ENCODE measurements around the gene CCSER2.
"Not testable (repeated sequence)": the region's sequence is repeated elsewhere in the genome, so short reads cannot be mapped to it uniquely, and the experiment has no call there.

Gene CCSER2

GRCh38 chr10:84525120-84525806 lies 196.9 kb downstream of the CCSER2 start:
- in situ Hi-C loops (cut with HindIII; ENCODE audit: low pct_ligation_motif_present, low sequenced_read_pairs) = loop anchor here (25.0 kb wide), 1 partner anchor 263 kb away; no protein-coding TSS in a partner anchor
- Histone ChIP-seq H3K4me3 (ENCODE audit: low read depth, low read length) (no peak overlapping the region), H3K27ac (no peak overlapping the region), H3K36me3 (replicated peaks) (no peaks in the 10 kb centered on the region), H3K27me3 (replicated peaks) (no peaks in the 10 kb centered on the region)
- TF ChIP-seq CTCF (IDR thresholded peaks at IDR 0.05; ENCODE audit: low read depth, low read length, missing control alignments) = no peak
- DNase-seq = no peak

- DNase-seq; H3K27ac ChIP-seq; H3K4me3 ChIP-seq (ENCODE audit: low read depth, low read length); H3K36me3 ChIP-seq (replicated peaks); H3K27me3 ChIP-seq (replicated peaks): not testable (repeated sequence)
- in situ Hi-C loops (cut with HindIII; ENCODE audit: low pct_ligation_motif_present, low sequenced_read_pairs) = loop anchor here (25.0 kb wide), 1 partner anchor 263 kb away; no protein-coding TSS in a partner anchor
These were observed 197.4 kb downstream of the CCSER2 start for GRCh38 chr10:84525807-84526182.

- not testable (repeated sequence) for H3K4me3 ChIP-seq (ENCODE audit: low read depth, low read length); H3K27ac ChIP-seq; H3K27me3 ChIP-seq (replicated peaks); H3K36me3 ChIP-seq (replicated peaks); DNase-seq
- in situ Hi-C loops (cut with HindIII; ENCODE audit: low pct_ligation_motif_present, low sequenced_read_pairs) = loop anchor here (25.0 kb wide), 1 partner anchor 265 kb away; no protein-coding TSS in a partner anchor
These were observed 199.0 kb downstream of the CCSER2 start for GRCh38 chr10:84527386-84527785.

GRCh38 chr10:84528526-84528925 lies 200.1 kb downstream of the CCSER2 start:
- not testable (repeated sequence) for H3K36me3 ChIP-seq (replicated peaks); DNase-seq; H3K27me3 ChIP-seq (replicated peaks); H3K4me3 ChIP-seq (ENCODE audit: low read depth, low read length); H3K27ac ChIP-seq
- in situ Hi-C loops (cut with HindIII; ENCODE audit: low pct_ligation_motif_present, low sequenced_read_pairs) = loop anchor here (25.0 kb wide), 1 partner anchor 266 kb away; no protein-coding TSS in a partner anchor

GRCh38 chr10:84530724-84531325 lies 202.4 kb downstream of the CCSER2 start:
- no peaks in the 10 kb centered on the region for H3K36me3 ChIP-seq (replicated peaks)
- H3K4me3 ChIP-seq (ENCODE audit: low read depth, low read length) = no peak overlapping the region
- no peak for TF ChIP-seq CTCF (IDR thresholded peaks at IDR 0.05; ENCODE audit: low read depth, low read length, missing control alignments)
- no peak for DNase-seq
- in situ Hi-C loops (cut with HindIII; ENCODE audit: low pct_ligation_motif_present, low sequenced_read_pairs) = loop anchor here (25.0 kb wide), 1 partner anchor 269 kb away; no protein-coding TSS in a partner anchor
- no peaks in the 10 kb centered on the region for H3K27me3 ChIP-seq (replicated peaks)
- no peak overlapping the region for H3K27ac ChIP-seq

GRCh38 chr10:84531396-84531795 lies 203.0 kb downstream of the CCSER2 start:
- in situ Hi-C loops (cut with HindIII; ENCODE audit: low pct_ligation_motif_present, low sequenced_read_pairs) = loop anchor here (25.0 kb wide), 1 partner anchor 269 kb away; no protein-coding TSS in a partner anchor
- no peaks in the 10 kb centered on the region for H3K27me3 ChIP-seq (replicated peaks)
- no peak for DNase-seq
- H3K27ac ChIP-seq = no peak overlapping the region
- TF ChIP-seq CTCF (IDR thresholded peaks at IDR 0.05; ENCODE audit: low read depth, low read length, missing control alignments) = no peak
- H3K36me3 ChIP-seq (replicated peaks) = no peaks in the 10 kb centered on the region
- H3K4me3 ChIP-seq (ENCODE audit: low read depth, low read length) = no peak overlapping the region

- H3K36me3 ChIP-seq (replicated peaks) = no peaks in the 10 kb centered on the region
- no peak overlapping the region for H3K27ac ChIP-seq
- H3K27me3 ChIP-seq (replicated peaks) = no peaks in the 10 kb centered on the region
- in situ Hi-C loops (cut with HindIII; ENCODE audit: low pct_ligation_motif_present, low sequenced_read_pairs) = loop anchor here (25.0 kb wide), 1 partner anchor 272 kb away; no protein-coding TSS in a partner anchor
- DNase-seq = no peak
- no peak overlapping the region for H3K4me3 ChIP-seq (ENCODE audit: low read depth, low read length)
- TF ChIP-seq CTCF (IDR thresholded peaks at IDR 0.05; ENCODE audit: low read depth, low read length, missing control alignments) = peak; percentile 40
These were observed 205.8 kb downstream of the CCSER2 start for GRCh38 chr10:84534168-84534567.

Measured in brain microvascular endothelial cell (primary cell).